Stimulated activated memory B cell treated with anti-CD40 and anti-IgM and Interleukin-4, amounts not matched to agents 10 μg/mL and 1 μg/mL and 100 μg/mL, for 72 hours (primary cell): ENCODE data around the gene CLCN3.
A peak's percentile ranks its signal among the peaks of the same experiment; 100 is the strongest.
"Not testable (repeated sequence)": the region's sequence is repeated elsewhere in the genome, so short reads cannot be mapped to it uniquely, and the experiment has no call there.

Experiments used
- ATAC-seq: fragments of 150-1000 bp; cut with Tn5 transposase; 2 replicates; pipeline ENCODE4 v1.10.0; 2021
- H3K27ac Mint-ChIP-seq: one replicate; pipeline ENCODE4 v1.8.0; 2022; ENCODE audit warnings: mild to moderate bottlenecking, mixed read lengths
- H3K27me3 Mint-ChIP-seq: one replicate; pipeline ENCODE4 v1.8.0; 2022; ENCODE audit warnings: mixed read lengths
- H3K36me3 Mint-ChIP-seq: one replicate; pipeline ENCODE4 v1.8.0; 2022; ENCODE audit warnings: mixed read lengths
- H3K4me1 Mint-ChIP-seq: one replicate; pipeline ENCODE4 v1.8.0; 2022; ENCODE audit warnings: mixed read lengths
- H3K4me3 Mint-ChIP-seq: one replicate; pipeline ENCODE4 v1.8.0; 2022; ENCODE audit warnings: mild to moderate bottlenecking, moderate library complexity, mixed read lengths
- H3K9me3 Mint-ChIP-seq: one replicate; pipeline ENCODE4 v1.8.0; 2022; ENCODE audit warnings: mixed read lengths

CLCN3 gene

GRCh38 chr4:169658196-169658595 lies 37.8 kb downstream of the CLCN3 start:
- Mint-ChIP-seq H3K36me3 (peaks cover 8% of the 10 kb centered on the region), H3K4me3 (no peak overlapping the region), H3K4me1 (peaks cover 18% of the 10 kb centered on the region), H3K27ac (no peak overlapping the region), H3K9me3 (no peaks in the 10 kb centered on the region), H3K27me3 (no peaks in the 10 kb centered on the region)
- no peak for ATAC-seq

GRCh38 chr4:169658975-169659715 lies 38.8 kb downstream of the CLCN3 start:
- no peak for ATAC-seq
- Mint-ChIP-seq H3K36me3 (peaks cover 3% of the 10 kb centered on the region), H3K4me1 (peaks cover 14% of the 10 kb centered on the region), H3K4me3 (no peak overlapping the region), H3K27me3 (no peaks in the 10 kb centered on the region), H3K27ac (peak overlapping the region; percentile 96), H3K9me3 (no peaks in the 10 kb centered on the region)

DNA sequence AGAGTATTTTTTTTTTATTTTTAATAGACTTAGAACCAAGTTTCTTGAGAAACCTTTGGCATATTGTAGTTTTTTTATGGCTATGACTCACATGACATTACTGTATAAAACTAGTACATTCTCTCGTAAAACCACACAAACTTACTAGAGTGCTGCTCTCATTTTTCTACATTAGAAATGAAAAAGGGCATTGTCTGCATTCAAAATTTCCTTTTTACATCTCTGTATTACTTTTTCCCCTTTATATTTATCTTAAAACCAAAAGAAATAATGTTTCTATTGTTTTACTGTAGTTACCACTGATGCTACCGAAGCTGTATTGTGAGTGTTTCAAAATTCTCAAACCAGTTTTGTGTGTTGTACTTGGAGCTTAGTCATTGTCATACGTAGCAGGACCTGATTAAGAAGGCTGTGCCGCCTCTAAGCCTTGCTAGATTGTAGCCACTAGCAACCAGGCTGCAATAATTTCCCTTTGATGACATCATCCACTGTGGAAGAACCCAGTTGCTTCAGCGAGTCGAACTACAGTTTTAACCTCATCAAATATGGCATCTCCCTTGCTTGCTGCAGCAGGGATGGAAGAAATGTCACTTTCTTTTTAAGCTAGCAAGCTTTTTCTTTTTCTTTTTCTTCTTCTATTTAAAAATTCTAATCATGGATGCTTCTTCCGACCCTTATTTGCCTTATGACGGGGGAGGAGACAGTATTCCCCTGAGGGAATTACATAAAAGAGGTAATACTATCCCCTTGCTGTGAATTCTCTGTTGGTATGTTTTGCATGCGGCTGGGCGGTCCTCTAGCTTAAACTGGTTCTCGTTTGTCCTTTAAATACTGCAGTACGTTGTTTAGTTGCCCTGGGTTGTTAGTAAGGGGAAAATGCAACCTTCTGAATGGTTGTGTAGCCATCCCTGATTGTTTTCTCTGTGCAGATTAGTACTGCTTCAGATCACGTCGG lies 39.6 kb downstream of the CLCN3 start:
- peaks cover 11% of the 10 kb centered on the region for H3K4me1 Mint-ChIP-seq
- H3K4me3 Mint-ChIP-seq, result peak overlapping the region; percentile 88
- H3K36me3 Mint-ChIP-seq, result no peaks in the 10 kb centered on the region
- H3K27me3 Mint-ChIP-seq, result no peaks in the 10 kb centered on the region
- peak; percentile 99 for ATAC-seq
- no peaks in the 10 kb centered on the region for H3K9me3 Mint-ChIP-seq
- peak overlapping the region; percentile 96 for H3K27ac Mint-ChIP-seq

DNA sequence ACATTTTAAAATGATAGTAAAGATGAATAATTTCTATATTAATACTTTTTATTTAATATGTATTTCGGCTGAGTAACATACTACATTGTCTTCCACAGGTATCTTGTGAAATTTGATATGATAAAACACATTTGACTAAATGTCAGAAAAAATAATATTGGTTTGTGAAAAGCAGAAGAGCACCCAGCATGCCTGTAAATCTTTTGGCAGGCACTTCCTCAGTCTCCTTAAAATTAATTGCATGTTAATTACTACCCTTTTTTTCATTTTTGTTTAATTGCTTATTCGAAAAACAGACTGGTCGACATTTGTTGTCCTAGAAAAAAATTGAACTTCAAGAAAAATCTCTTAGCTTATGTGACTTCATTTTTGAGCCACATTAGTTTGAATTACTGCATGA lies 40.6 kb downstream of the CLCN3 start:
- ATAC-seq, result no peak

DNA sequence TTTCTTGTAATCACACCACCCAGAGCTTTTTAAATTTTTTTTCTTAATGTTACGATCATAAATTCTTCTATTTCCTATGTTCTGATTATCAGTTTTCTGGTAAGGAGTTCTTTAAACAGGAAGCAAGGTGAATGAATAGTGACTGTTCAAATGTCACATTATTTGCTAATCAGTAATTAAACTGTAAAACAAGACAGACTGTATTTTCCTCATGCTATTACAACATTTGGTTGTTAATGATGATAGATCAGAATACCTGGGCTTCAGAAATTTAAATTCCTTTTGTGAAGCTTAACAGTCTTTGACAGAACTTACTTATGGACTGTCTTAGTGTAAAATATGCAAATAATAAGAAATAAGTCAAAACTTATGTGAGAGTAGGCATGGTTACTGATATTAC lies 41.4 kb downstream of the CLCN3 start:
- Mint-ChIP-seq H3K36me3 (peaks cover 15% of the 10 kb centered on the region), H3K27me3 (no peaks in the 10 kb centered on the region), H3K4me3 (no peak overlapping the region), H3K4me1 (peaks cover 11% of the 10 kb centered on the region), H3K27ac (no peak overlapping the region), H3K9me3 (peaks cover 4% of the 10 kb centered on the region)
- ATAC-seq, result no peak

More for the DNA sequence above, 40.6 kb downstream of the CLCN3 start:
- Mint-ChIP-seq H3K9me3 (peaks cover under 1% of the 10 kb centered on the region), H3K36me3 (peaks cover 8% of the 10 kb centered on the region), H3K4me1 (peaks cover 11% of the 10 kb centered on the region), H3K4me3 (peak overlapping the region; percentile 88), H3K27ac (peak overlapping the region; percentile 96), H3K27me3 (no peaks in the 10 kb centered on the region)

DNA sequence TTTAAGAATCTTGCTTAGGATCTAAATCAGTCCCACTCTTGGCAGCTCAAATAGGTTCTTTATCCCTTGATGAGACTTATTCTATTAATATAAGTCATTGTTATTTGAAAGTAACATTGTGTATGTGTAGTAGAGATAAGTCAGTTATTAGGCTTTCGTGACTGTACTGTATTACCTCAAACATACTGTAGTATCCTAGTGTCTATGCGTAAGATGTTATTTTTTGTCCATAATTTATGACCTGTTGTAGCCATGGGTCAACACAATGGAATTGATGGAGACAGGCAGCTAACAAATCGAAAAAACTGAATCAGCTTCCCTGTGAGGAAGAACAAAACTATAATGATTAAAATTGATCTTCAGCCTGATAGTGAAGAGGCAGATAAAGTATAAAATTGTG lies 41.8 kb downstream of the CLCN3 start:
- Mint-ChIP-seq H3K9me3 (peaks cover 4% of the 10 kb centered on the region), H3K27me3 (no peaks in the 10 kb centered on the region), H3K36me3 (peaks cover 15% of the 10 kb centered on the region), H3K27ac (no peak overlapping the region), H3K4me1 (peaks cover 11% of the 10 kb centered on the region), H3K4me3 (no peak overlapping the region)
- no peak for ATAC-seq

GRCh38 chr4:169663402-169663801 lies 43.0 kb downstream of the CLCN3 start:
- peaks cover 22% of the 10 kb centered on the region for H3K36me3 Mint-ChIP-seq
- no peak overlapping the region for H3K4me3 Mint-ChIP-seq
- ATAC-seq, result no peak
- H3K27me3 Mint-ChIP-seq, result no peaks in the 10 kb centered on the region
- H3K9me3 Mint-ChIP-seq, result peaks cover 4% of the 10 kb centered on the region
- no peak overlapping the region for H3K27ac Mint-ChIP-seq
- H3K4me1 Mint-ChIP-seq, result peaks cover 11% of the 10 kb centered on the region

DNA sequence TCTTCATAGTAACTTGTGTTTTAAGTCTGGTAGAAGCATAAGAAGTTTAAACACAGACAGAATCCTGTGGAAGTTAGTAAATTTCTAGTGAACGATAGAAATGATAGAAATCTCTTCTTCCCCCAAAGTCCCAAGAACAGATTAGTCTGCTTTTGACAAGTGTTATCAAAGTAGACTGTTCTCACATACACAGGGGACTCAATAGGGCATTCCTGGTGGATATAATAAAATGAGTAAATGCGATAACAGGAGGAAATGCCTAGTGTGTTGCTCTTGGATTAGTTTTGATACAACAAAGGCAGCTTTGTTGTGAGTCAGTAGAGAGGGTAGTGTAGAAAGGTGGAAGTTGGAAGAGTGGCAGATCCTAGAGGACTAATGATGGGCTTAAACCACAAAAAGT lies 43.5 kb downstream of the CLCN3 start:
- Mint-ChIP-seq H3K27me3 (no peaks in the 10 kb centered on the region), H3K4me1 (peaks cover 15% of the 10 kb centered on the region), H3K9me3 (peaks cover 4% of the 10 kb centered on the region), H3K36me3 (peaks cover 26% of the 10 kb centered on the region), H3K4me3 (no peak overlapping the region), H3K27ac (no peak overlapping the region)
- no peak for ATAC-seq

- ATAC-seq, result no peak
- Mint-ChIP-seq H3K27ac (no peak overlapping the region), H3K4me3 (no peak overlapping the region)
Observed at GRCh38 chr4:169664615-169665014, 44.2 kb downstream of the CLCN3 start.

DNA sequence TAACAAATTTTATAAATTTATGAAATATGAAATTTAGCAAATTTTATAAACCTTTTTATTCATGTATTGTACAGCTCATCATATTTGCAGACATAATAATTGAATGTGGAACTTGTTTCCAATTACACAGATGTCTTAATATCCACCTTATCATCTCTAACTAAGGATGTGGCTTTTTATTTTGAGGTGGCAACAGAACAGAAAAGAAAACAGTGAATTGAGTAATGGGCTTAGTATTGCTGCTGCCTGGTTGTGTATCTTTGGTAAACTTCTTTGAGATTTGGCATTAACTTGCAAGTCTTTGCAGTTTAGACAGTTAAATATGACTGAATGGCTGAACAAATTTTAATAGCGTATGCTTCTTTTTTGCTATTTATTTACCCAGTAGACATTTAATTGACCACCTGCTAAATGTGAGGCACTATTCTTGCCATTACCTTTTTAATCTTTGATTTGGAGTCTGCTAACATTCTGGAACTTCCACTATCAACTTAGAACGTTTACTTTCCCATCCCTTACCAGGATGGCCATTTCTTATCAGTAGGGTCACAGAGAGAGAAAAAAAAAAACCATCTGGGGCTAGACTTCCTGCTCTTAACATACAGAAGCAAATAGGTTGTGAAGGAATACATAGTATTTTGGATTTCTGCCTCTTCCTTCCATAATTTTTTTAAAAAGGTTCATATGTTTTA lies 44.8 kb downstream of the CLCN3 start:
- peaks cover 28% of the 10 kb centered on the region for H3K36me3 Mint-ChIP-seq
- peaks cover 4% of the 10 kb centered on the region for H3K9me3 Mint-ChIP-seq
- no peak for ATAC-seq
- no peak overlapping the region for H3K4me3 Mint-ChIP-seq
- no peaks in the 10 kb centered on the region for H3K27me3 Mint-ChIP-seq
- H3K4me1 Mint-ChIP-seq, result peaks cover 11% of the 10 kb centered on the region
- no peak overlapping the region for H3K27ac Mint-ChIP-seq

More at GRCh38 chr4:169664615-169665014, 44.2 kb downstream of the CLCN3 start:
- peaks cover 27% of the 10 kb centered on the region for H3K36me3 Mint-ChIP-seq
- H3K27me3 Mint-ChIP-seq, result no peaks in the 10 kb centered on the region
- peaks cover 4% of the 10 kb centered on the region for H3K9me3 Mint-ChIP-seq
- H3K4me1 Mint-ChIP-seq, result peaks cover 17% of the 10 kb centered on the region

GRCh38 chr4:169668069-169668721 lies 47.8 kb downstream of the CLCN3 start:
- peaks cover 38% of the 10 kb centered on the region for H3K36me3 Mint-ChIP-seq
- H3K4me3 Mint-ChIP-seq, result no peak overlapping the region
- no peaks in the 10 kb centered on the region for H3K27me3 Mint-ChIP-seq
- no peak for ATAC-seq
- H3K4me1 Mint-ChIP-seq, result peaks cover 6% of the 10 kb centered on the region
- peaks cover 4% of the 10 kb centered on the region for H3K9me3 Mint-ChIP-seq
- no peak overlapping the region for H3K27ac Mint-ChIP-seq

GRCh38 chr4:169675825-169676224 lies 55.4 kb downstream of the CLCN3 start:
- Mint-ChIP-seq H3K27ac (no peak overlapping the region), H3K27me3 (no peaks in the 10 kb centered on the region), H3K4me1 (peaks cover 9% of the 10 kb centered on the region), H3K36me3 (peaks cover 18% of the 10 kb centered on the region), H3K4me3 (no peak overlapping the region), H3K9me3 (no peaks in the 10 kb centered on the region)
- no peak for ATAC-seq

GRCh38 chr4:169677150-169677748 lies 56.9 kb downstream of the CLCN3 start:
- no peak for ATAC-seq
- Mint-ChIP-seq H3K27me3 (no peaks in the 10 kb centered on the region), H3K36me3 (peaks cover 14% of the 10 kb centered on the region), H3K4me1 (peaks cover 9% of the 10 kb centered on the region), H3K9me3 (no peaks in the 10 kb centered on the region), H3K4me3 (no peak overlapping the region), H3K27ac (no peak overlapping the region)

DNA sequence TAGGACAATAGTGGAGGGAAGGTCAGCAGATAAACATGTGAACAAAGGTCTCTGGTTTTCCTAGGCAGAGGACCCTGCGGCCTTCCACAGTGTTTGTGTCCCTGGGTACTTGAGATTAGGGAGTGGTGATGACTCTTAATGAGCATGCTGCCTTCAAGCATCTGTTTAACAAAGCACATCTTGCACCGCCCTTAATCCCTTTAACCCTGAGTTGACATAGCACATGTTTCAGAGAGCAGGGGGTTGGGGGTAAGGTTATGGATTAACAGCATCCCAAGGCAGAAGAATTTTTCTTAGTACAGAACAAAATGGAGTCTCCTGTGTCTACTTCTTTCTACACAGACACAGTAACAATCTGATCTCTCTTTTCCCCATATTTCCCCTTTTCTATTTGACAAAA lies 58.1 kb downstream of the CLCN3 start:
- ATAC-seq, H3K27ac Mint-ChIP-seq, H3K4me3 Mint-ChIP-seq, H3K27me3 Mint-ChIP-seq, H3K4me1 Mint-ChIP-seq, H3K9me3 Mint-ChIP-seq: not testable (repeated sequence)
- peaks cover 14% of the 10 kb centered on the region for H3K36me3 Mint-ChIP-seq
